ENCODE data around the gene BTNL3. TPM values are rescaled to one million over a fixed set of nuclear protein-coding genes. Genes with fewer than 3 reads are reported as not detected.

The BTNL3 gene
- total RNA-seq, 1 donor from 2014 or later, result not detected

DNA sequence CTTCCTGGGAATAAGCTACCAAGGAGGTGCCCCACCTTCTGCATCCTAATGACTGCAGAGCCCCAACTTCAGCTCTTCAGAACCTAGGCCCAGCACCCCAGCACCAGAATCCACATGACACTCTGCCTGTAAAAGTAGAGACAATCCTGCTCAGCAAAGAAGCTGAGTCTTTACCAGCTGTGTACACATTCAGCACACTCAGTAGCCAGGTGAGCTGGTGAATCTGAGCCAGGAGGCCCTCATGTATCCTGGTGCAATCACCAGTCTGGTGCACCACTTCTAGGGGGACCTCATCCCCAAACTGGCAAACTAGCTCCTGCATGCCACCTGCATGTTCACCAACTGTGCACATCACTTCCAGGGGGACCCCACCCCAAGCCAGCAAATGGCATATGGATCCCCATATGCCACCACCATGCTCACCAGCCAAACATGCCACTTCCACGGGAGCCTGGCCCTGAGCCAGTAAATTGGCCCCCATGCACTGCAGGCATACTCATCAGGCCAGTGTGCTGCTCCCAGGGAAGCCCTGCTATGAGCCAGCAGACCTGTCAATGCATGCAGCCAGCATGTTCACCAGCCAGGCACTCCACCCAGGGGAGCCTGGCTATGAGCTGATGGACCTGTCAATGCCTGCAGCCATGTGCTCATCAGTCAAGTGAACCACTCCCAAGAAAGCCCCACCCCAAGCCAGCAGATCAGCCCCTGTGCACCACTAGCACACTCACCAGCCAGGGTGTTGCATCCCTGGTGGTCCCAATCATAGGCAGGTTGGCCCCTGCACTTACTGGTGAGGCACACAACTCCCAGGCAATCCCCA is 35.8 kb downstream of the BTNL3 start:
- no peak for DNase-seq (ENCODE audit: low spot score)

DNA sequence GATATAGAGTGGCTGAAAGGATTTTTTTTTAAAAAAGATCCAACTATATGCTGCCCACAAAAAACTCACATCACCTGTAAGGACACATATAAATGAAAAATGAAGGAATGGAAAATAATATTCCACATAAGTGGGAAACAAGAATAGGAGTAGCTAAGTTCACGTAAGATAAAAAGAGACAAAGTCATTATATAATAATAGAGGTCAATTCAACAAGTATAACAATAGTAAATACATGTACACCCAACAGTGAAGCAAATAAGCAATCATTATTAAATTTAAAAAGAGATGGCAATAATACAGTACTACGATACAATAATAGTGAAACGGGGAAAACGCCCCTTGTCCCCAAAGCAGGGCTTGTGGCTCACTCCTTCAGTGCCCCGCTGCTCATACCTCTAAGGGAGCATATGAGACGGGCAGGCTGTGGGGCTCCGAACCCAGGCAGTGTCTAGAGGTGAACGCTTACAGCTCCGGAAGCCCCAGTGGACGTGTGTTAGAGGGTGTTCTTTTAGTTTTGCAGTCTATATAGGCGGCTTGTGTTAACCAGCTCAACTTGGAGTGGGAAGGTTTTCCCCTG is 38.9 kb downstream of the BTNL3 start:
- no peak for DNase-seq (ENCODE audit: low spot score)

DNA sequence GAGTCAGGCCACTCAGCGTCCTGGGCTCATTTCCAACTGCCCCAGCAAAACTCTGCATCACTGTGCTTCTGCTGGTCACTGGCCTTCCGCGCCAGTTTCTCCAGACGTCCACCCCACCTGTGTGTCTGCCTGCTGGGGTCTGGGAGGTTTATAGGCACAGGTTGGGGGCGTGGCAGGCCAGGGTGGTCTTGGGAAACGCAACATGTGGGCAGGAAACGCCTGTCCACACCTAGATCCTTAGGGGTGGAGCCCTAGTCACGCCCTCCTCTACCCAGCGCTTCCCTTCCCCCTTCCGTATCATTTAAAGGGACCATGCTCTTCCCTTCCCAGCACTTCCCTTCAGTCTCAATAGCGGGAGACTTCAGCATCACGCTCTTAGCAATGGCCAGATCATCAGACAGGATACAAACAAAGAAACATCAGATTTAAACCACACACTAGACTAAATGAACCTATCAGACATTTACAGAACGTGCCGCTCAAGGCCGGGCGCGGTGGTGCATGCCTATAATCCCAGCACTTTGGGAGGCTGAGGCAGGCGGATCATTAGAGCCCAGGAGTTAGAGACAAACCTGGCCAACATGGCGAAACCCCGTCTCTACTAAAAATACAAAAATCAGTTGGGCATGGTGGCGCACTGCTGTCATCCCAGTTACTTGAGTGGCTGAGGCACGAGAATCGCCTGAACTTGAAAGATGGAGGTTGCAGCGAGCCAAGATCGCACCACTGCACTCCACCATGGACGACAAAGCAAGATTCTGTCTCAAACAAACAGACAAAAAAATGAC is 39.6 kb downstream of the BTNL3 start:
- no peak for DNase-seq (ENCODE audit: low spot score)

GRCh38 chr5:181031716-181032115 is 43.1 kb downstream of the BTNL3 start:
- DNase-seq (ENCODE audit: low spot score), result no peak

DNA sequence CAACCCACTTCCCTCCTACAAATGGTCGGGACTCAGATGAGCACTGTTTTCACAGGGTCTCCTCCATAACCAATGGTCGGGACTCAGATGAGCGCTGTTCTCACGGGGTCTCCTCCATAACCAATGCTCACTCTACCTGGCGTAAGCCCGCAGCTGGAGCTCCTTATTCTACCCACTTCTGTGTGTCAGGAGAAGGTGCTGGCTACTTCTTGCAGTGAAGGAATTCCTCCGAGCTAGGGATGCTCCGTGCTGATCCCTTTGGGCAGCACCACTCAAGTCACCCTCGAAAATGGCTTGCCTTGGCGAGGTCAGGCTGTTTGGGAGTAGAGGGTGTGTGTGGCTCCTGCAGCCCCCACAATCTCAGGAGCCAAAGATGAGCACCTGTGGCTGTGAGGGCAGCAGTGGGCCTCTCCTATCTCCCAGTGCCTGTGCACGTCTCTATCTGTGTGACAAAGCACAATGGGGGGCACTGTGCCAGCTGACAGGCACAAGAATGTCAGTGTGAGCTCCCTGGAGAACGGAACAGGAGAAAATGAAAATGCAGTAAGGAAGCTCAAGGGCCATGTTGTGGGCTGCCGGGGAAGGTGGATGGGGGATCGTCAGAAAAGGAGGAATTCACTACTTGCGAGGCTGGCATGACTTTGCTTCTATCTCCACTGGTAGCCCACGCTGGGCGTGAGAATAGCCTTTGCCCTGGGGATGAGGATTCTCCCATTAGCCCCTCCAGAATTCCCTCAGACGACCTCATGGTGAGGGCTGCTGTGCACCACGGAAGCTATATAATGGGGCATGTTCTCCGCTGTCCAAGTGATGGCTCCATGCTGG is 47.6 kb downstream of the BTNL3 start:
- DNase-seq (ENCODE audit: low spot score), result no peak

DNA sequence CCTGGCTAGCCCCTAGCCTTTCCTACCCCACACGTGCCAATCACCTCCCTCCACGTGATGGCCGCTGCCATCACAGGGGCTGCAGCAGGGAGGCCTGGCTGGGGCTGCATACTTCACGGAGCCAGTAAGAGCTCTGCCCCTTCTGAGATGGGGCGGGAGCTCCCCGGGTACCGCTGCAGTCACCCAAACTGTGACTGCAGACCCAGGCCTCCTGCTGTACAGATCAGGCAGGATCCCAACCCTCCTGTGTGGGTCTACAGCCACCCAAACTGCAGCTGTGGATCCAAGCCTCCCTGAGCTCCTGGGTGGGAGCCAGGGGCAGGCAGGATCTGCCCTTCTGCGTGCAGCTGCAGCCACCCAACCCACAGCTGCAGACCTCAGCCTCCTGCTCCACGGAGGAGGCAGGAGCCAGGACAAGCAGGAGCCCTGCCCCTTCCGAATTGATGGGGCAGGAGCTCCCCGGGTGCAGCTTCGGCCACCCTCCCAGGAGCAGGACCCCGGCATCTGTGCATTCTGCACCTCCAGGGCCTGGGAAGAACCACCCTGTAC is 48.2 kb downstream of the BTNL3 start:
- DNase-seq (ENCODE audit: low spot score), result no peak

DNA sequence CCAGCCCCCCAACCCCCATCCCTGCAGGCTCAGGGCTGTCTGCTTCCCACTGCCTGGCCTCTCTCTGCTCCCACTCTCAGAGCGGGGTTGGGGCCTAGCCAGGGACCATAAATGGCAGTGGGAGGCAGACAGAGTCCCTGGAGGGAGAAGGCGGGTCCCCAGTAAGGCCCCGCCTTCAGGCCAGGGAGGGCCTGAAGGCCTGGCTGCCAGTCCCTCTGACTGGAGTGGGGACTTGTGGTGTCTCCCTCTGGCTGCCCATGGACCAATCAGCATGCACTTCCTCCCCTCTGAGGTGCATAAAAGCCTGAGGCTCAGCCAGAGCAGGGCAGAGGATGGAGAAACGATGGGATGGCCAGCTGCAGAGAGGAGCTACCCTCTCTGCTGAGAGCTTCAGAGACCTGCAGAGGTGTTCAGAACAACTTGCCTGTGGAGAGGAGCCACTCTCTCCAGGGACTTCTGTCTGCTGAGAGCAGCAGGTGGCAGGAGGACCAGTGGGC is 48.8 kb downstream of the BTNL3 start:
- no peak for DNase-seq (ENCODE audit: low spot score)

GRCh38 chr5:181039471-181039870 is 50.8 kb downstream of the BTNL3 start:
- DNase-seq (ENCODE audit: low spot score), result no peak

GRCh38 chr5:181039931-181040630 is 51.4 kb downstream of the BTNL3 start, which contains the start of gene BTNL9:
TSS of gene BTNL9 (plus strand) at chr5:181040266. CDS start at chr5:181045490, 5,224 bp downstream.
- DNase-seq (ENCODE audit: low spot score), result no peak

DNA sequence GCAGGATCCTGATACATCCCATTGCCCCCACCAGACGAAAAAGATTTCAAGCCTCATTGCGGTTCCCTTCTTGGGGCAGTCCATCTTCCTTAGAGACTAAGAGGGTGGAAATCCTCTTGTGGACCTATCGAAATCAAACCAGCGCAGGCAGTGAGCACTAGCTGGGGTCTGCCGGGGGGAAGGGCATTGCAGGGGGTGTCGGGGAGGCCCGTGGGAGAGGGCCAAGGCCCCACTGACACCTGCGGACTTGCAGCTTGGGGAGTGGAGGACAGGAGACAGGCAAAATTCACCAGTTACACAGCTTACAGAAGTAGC is 51.9 kb downstream of the BTNL3 start:
- no peak for DNase-seq (ENCODE audit: low spot score)

DNA sequence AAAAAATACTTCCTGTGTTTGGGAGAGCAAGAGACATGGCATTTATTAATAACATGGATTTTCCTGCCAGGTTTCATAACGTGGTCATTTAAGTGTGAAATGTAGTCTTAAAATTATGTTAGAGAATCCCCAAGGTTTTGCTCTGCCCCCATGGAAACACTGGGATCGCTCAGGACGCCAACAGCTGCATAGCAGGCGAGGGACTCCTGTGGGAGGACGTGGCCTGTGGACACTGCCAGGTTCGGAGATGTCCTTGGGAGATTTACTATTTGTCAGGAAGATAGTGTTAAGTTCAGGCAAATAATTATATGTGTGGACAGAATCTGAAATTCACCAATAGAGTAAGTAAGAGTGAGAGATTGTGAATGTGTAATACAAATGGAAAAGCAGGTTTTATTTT is 52.4 kb downstream of the BTNL3 start:
- DNase-seq (ENCODE audit: low spot score), result peak; percentile 13

- peak; percentile 9 for DNase-seq (ENCODE audit: low spot score)
Measured at GRCh38 chr5:181042036-181042713, 53.5 kb downstream of the BTNL3 start.

- peak; percentile 29 for DNase-seq (ENCODE audit: low spot score)
Measured at GRCh38 chr5:181042722-181043121, 54.1 kb downstream of the BTNL3 start.

DNA sequence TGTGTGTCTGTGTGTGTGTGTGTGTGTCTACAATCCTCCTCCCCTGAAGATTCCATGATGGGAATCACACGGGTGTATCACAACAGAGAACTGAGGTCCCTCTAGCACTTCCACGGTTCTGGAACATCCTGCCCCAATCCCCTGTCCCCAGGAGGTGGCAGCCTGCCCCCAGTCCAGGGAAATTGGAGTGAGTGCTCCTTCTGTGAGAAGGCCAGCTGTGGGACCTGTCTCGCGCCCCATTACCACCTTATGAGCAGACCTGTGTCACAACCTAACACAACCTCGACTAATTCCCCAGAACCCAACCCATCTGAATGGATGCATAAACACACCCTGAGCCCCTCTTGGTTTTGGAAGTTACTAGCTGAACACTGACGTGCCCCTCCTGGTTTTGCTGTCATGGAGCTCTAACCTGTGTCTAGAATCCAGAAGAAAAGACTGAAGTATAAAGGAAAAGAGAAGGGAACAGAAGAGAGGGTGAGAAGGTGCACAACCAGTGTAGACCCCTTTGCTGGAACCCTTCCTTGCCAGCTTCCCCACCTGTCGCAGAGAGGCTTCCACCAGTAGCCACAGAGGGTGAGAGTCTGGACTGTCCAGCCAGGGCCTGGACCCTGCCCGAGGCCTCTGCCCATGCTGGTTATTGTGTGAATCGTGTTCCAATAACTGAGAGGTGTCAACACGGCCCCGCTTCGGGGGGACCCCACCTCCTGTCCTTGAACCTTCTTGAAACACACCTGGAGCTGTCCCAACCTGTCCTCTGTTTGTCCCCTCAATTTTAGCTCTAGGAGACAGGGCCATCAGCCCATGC is 54.8 kb downstream of the BTNL3 start:
- DNase-seq (ENCODE audit: low spot score), result peak; percentile 36

DNA sequence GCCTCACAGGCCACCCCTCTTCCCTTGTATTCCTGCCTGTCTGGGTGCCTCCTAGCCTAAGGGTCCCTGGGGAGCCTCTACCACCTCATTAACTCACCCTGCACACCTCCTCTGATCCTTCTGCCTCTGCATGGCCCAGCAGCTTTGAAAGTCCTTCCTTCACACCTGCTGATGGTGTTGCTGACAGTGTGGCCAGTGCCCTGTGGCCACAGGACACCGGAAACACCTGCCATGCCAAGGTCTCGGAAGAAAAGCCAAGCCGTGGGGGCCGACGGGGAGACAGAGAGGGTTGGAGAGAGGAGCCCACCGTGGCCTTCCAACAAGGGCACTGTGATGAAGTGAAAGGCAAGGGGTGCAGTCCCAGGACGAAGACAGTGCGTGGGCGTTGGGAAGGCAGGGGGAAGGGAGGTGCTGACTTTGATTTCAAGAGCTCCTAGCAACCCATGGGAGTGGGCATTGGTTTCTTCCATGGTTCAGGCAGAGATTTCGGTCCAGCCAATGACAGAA is 55.5 kb downstream of the BTNL3 start:
- peak; percentile 36 for DNase-seq (ENCODE audit: low spot score)

DNA sequence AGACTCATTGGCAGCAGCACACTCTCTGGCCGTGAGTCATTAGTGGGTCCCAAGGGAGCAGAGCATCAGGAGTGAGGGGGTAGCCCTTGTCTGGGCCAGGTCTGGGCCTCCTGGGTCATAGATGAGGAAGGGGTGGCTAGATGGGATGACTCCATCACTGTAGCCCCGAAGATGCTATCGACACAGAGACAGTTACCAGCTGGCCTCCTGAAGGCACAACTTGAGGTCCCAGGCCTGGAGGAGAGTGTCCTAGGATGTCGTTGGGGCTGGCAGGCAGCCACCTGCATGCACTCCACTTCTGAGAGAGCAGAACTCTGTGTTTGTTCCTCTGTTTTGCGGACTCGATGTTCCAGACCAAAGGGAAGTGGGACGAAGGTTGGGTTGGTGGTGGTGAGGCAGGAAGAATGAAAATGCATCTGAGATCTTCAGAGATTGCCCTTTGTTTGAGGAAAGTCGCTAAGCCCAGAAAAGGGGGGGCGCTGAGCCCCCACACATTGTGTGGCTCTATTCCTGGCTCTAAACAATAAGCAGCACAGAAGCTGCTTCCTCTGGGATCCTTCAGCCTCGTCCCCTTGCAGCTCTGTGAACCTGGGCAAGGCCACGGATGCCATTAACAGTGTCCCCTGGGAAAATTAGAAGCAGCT is 56.1 kb downstream of the BTNL3 start:
- DNase-seq (ENCODE audit: low spot score), result peak; percentile 51

GRCh38 chr5:181045316-181045715 is 56.7 kb downstream of the BTNL3 start:
- DNase-seq (ENCODE audit: low spot score), result peak; percentile 42

DNA sequence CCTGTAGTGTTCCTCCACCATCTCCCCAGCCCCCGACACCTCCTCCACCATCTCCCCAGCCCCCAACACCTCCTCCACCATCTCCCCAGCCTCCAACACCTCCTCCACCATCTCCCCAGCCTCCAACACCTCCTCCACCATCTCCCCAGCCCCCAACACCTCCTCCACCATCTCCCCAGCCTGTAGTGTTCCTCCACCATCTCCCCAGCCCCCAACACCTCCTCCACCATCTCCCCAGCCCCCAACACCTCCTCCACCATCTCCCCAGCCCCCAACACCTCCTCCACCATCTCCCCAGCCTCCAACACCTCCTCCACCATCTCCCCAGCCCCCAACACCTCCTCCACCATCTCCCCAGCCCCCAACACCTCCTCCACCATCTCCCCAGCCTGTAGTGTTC is 57.2 kb downstream of the BTNL3 start:
- DNase-seq (ENCODE audit: low spot score), result peak; percentile 41

DNA sequence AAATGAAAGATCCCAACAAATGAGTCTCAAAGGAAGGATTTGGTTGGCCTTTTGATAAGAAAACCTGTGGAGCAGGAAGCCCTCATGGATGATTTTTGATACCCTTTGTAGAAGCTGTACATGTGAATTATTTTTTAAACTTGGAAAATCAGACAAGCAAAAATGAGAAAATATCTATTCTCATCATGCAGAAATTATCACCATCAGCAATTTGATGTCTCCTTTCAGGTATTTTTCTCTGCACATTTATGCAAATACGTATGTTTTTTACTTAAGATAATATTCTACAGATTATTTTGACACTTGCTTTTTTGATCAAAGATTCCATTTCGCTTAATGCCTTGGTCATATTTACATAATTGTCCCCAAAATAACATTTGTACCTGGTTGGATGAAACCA is 58.6 kb downstream of the BTNL3 start:
- DNase-seq (ENCODE audit: low spot score), result no peak

All from ureter (tissue), 1 donor.